Nephron progenitor cell (in vitro differentiated cells): ENCODE data around the gene MTX1.
A peak's percentile ranks its signal among the peaks of the same experiment; 100 is the strongest.

ENCODE experiments used
- DNase-seq: peaks from one replicate; pipeline ENCODE4 v3.0.0; 2021
- H3K27ac Mint-ChIP-seq: 2 replicates; pipeline ENCODE4 v1.8.0; 2021; ENCODE audit warnings: mild to moderate bottlenecking, moderate library complexity, mixed read lengths
- H3K27me3 Mint-ChIP-seq: 2 replicates; pipeline ENCODE4 v1.8.0; 2021; ENCODE audit warnings: mild to moderate bottlenecking, low read depth, mixed read lengths; ENCODE audit not compliant: poor library complexity
- H3K36me3 Mint-ChIP-seq: 2 replicates; pipeline ENCODE4 v1.8.0; 2021; ENCODE audit warnings: low read depth, mixed read lengths
- H3K4me1 Mint-ChIP-seq: 2 replicates; pipeline ENCODE4 v1.8.0; 2021; ENCODE audit warnings: mixed read lengths
- H3K4me3 Mint-ChIP-seq: 2 replicates; pipeline ENCODE4 v1.8.0; 2021; ENCODE audit warnings: mild to moderate bottlenecking, moderate library complexity, mixed read lengths
- H3K9me3 Mint-ChIP-seq: 2 replicates; pipeline ENCODE4 v1.8.0; 2021; ENCODE audit warnings: mild to moderate bottlenecking, moderate library complexity, mixed read lengths
- CTCF ChIP-seq: fragments of 200-600 bp; sonication (generic); IDR thresholded peaks from 2 replicates; pipeline ENCODE4 v1.5.0; 2021; ENCODE audit warnings: antibody characterized with exemption

Gene MTX1

GRCh38 chr1:155183775-155184221 lies 24.7 kb upstream of the MTX1 start:
- no peak overlapping the region for H3K4me3 Mint-ChIP-seq
- H3K27me3 Mint-ChIP-seq: peaks cover 7% of the 10 kb centered on the region
- H3K9me3 Mint-ChIP-seq: no peaks in the 10 kb centered on the region
- H3K27ac Mint-ChIP-seq: no peak overlapping the region
- H3K36me3 Mint-ChIP-seq: peaks cover 21% of the 10 kb centered on the region
- H3K4me1 Mint-ChIP-seq: peaks cover 31% of the 10 kb centered on the region
- TF ChIP-seq CTCF: no peak
- no peak for DNase-seq

DNA sequence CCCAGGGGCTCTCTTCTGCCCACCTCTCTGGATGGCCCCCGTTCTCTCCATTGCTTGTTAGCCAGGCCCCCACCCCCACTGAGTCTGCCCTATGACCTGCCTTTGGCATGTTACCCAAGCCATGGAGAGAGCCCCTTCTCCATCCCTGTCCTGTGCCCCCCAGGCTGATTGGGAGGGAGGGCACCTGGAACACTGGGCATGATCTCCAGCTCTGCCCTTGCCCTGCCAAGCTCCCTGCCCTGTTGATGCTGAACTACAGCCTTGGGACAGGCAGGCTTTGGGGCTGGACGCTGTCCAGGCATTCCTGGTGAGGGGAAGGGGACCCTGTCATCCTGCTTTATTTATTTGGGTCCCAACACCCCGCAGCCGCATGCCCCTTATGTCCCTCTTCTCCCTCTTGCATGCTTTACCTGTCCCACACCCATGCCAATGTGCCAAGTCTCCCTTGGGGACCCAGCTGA lies 24.1 kb upstream of the MTX1 start:
- H3K36me3 Mint-ChIP-seq: peaks cover 15% of the 10 kb centered on the region
- peaks cover 27% of the 10 kb centered on the region for H3K4me1 Mint-ChIP-seq
- no peak overlapping the region for H3K4me3 Mint-ChIP-seq
- H3K9me3 Mint-ChIP-seq: no peaks in the 10 kb centered on the region
- no peak overlapping the region for H3K27ac Mint-ChIP-seq
- DNase-seq: no peak
- H3K27me3 Mint-ChIP-seq: peaks cover 7% of the 10 kb centered on the region
- TF ChIP-seq CTCF: no peak

- Mint-ChIP-seq H3K27ac (peak overlapping the region; percentile 76), H3K4me1 (peaks cover 27% of the 10 kb centered on the region), H3K4me3 (no peak overlapping the region), H3K27me3 (peaks cover 7% of the 10 kb centered on the region), H3K9me3 (no peaks in the 10 kb centered on the region), H3K36me3 (peaks cover 14% of the 10 kb centered on the region)
- TF ChIP-seq CTCF: no peak
- no peak for DNase-seq
Measured at GRCh38 chr1:155184835-155185782, 23.4 kb upstream of the MTX1 start.

DNA sequence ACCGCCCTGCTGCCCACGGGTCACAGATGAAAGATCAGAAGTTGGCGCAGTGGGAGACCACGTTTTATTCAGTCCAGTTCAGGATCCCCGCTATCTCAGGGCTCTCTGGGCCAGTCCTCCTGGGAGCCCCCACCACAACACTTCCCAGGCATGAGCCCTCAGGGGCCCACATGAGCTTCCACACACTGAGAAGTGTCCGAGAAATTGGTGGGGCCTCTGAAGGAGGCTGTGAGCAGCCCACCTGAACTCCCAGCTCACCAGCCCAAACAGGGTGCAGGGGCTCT lies 22.8 kb upstream of the MTX1 start:
- no peaks in the 10 kb centered on the region for H3K9me3 Mint-ChIP-seq
- H3K27me3 Mint-ChIP-seq: peaks cover 7% of the 10 kb centered on the region
- peaks cover 27% of the 10 kb centered on the region for H3K4me1 Mint-ChIP-seq
- H3K27ac Mint-ChIP-seq: peak overlapping the region; percentile 76
- DNase-seq: no peak
- no peak for TF ChIP-seq CTCF
- peaks cover 14% of the 10 kb centered on the region for H3K36me3 Mint-ChIP-seq
- H3K4me3 Mint-ChIP-seq: no peak overlapping the region

DNA sequence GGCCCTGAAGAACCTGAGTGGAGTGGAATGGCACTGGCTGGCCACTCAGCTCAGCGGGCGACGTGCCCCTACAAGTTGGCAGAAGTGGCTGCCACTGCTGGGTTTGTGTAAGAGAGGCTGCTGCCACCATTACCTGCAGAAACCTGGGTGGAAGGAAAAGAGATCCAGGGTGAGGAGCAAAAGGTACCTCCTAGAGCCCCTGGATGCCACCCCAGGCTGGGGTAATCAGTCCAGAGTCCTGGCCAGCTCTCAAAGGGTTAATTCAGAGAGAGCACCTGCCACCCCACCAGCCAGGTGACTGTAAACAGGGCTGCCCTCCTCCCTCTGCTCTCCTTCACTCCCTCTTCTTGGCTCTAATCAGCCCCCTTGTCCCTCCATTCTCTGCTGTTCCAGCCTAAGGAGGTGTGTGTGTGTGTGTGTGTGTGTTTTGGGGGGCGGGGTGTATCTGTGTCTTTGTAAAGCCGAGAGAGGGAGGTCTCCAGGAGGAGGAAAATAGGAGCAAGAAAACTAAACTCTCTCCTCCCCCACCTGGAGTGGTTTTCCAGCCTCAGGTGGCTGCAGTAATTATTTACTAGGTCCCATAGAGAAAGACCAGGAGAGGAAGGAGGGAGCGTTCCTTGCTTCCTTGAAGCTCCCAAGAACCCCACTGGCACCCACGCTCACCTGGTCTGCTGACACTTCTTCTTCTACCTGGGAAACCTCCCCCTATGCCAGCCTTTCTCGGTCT lies 22.3 kb upstream of the MTX1 start:
- TF ChIP-seq CTCF: no peak
- no peak for DNase-seq
- Mint-ChIP-seq H3K4me1 (peaks cover 27% of the 10 kb centered on the region), H3K9me3 (no peaks in the 10 kb centered on the region), H3K27me3 (peaks cover 7% of the 10 kb centered on the region), H3K27ac (peak overlapping the region; percentile 50), H3K4me3 (no peak overlapping the region), H3K36me3 (peaks cover 12% of the 10 kb centered on the region)
